ENCODE data around the gene SORCS1. TPM values are rescaled to one million over a fixed set of nuclear protein-coding genes. Genes with fewer than 3 reads are reported as not detected.

SORCS1 gene
- total RNA-seq, 1 experiment from 2014 or later, result 1.7 TPM

DNA sequence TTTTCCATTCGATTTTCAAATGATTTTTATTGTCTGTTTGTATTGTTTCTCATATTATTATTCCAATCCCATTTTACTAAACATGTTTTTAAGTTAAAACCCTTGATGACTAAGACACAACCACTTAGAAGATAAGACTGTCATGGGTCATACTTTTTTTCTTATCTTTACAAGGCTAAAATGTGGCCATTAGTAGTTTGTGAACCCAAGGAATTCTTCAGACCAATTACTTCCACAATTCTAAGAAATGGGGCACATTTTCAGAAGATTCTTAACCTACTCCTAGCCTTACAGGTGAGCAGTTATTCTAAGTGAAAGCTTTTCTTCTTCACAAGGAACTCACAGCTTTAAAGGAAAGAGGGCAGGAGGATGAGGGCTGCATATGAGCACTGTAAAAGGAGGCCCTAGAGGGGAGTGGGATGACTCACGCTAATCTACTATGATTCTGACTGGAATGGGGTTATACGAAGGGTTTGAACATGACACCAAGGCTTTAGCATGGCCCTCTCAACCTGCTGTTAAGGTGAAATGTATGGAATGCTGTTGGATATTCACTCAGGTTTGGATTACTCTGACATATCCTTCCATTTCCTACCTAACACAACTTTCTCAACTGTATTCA lies 81.0 kb downstream of the SORCS1 start:
- Histone ChIP-seq H2BK20ac (ENCODE audit: low read depth, low read length, poor library complexity, severe bottlenecking) (no peak overlapping the region), H4K91ac (ENCODE audit: insufficient read length, low read depth, low read length) (no peak overlapping the region), H4K20me1 (ENCODE audit: control insufficient read depth, insufficient read depth, insufficient read length) (no peaks in the 10 kb centered on the region), H3K79me1 (ENCODE audit: insufficient read depth, low read depth, low read length, poor library complexity, severe bottlenecking) (no peaks in the 10 kb centered on the region), H2AK5ac (ENCODE audit: insufficient read length, low read length) (no peak overlapping the region), H2BK5ac (ENCODE audit: insufficient read length, low read length) (no peak overlapping the region), H4K8ac (replicated peaks; ENCODE audit: insufficient read length, low read depth, low read length) (no peak overlapping the region), H3K23me2 (ENCODE audit: insufficient read length, low read depth, low read length, poor library complexity, severe bottlenecking) (no peaks in the 10 kb centered on the region), H3K27me3 (ENCODE audit: insufficient read depth, low read length) (no peaks in the 10 kb centered on the region), H3K4me2 (ENCODE audit: insufficient read depth, insufficient read length, low read length) (no peak overlapping the region), H4K5ac (ENCODE audit: insufficient read length, low read depth, low read length) (no peak overlapping the region), H3K4me1 (ENCODE audit: insufficient read depth, low read length) (no peaks in the 10 kb centered on the region; the same call in 1 of the 2 replicates), H3K23ac (ENCODE audit: insufficient read length, low read depth, low read length) (no peak overlapping the region), H3K27ac (ENCODE audit: insufficient read length, low read depth, low read length) (no peak overlapping the region), H3K79me2 (ENCODE audit: insufficient read depth, low read length) (no peaks in the 10 kb centered on the region), H3K18ac (ENCODE audit: insufficient read length, low read depth, low read length) (no peak overlapping the region), H3K14ac (ENCODE audit: insufficient read depth, low read length) (no peak overlapping the region), H3K4ac (ENCODE audit: low read depth, low read length) (no peak overlapping the region), H2AFZ (ENCODE audit: low read length) (no peak overlapping the region), H3K9ac (ENCODE audit: extremely low read depth, insufficient read length, low read length) (no peak overlapping the region), H2BK120ac (ENCODE audit: low read depth, low read length, poor library complexity, severe bottlenecking) (no peak overlapping the region), H3T11ph (ENCODE audit: low read length) (no peak overlapping the region), H2BK15ac (ENCODE audit: low read depth, low read length) (no peak overlapping the region), H3K9me3 (ENCODE audit: control insufficient read depth, low read depth, low read length) (no peaks in the 10 kb centered on the region), H2BK12ac (ENCODE audit: insufficient read length, low read depth, low read length) (no peak overlapping the region), H3K56ac (ENCODE audit: insufficient read length, low read depth, low read length) (no peak overlapping the region)
- peaks cover 0 to 1% (median 0%) of the 10 kb centered on the region in 3 experiments; a peak in 1 of 7 replicates for H3K36me3 Mint-ChIP-seq (ENCODE audit: insufficient read depth in 1 of 3, low read depth in 3 of 3)
- no CpG with 5 or more reads among the region's 3 CpGs for WGBS (ENCODE audit: extremely low coverage, insufficient read length, low lambda C conversion rate)
- H3K4me1 Mint-ChIP-seq, result peaks cover 6 to 10% of the 10 kb centered on the region in 2 experiments; a peak in 3 of 4 replicates
- no peaks in the 10 kb centered on the region for H3K27me3 Mint-ChIP-seq (ENCODE audit: low read depth)
- TF ChIP-seq, protein P1, sequence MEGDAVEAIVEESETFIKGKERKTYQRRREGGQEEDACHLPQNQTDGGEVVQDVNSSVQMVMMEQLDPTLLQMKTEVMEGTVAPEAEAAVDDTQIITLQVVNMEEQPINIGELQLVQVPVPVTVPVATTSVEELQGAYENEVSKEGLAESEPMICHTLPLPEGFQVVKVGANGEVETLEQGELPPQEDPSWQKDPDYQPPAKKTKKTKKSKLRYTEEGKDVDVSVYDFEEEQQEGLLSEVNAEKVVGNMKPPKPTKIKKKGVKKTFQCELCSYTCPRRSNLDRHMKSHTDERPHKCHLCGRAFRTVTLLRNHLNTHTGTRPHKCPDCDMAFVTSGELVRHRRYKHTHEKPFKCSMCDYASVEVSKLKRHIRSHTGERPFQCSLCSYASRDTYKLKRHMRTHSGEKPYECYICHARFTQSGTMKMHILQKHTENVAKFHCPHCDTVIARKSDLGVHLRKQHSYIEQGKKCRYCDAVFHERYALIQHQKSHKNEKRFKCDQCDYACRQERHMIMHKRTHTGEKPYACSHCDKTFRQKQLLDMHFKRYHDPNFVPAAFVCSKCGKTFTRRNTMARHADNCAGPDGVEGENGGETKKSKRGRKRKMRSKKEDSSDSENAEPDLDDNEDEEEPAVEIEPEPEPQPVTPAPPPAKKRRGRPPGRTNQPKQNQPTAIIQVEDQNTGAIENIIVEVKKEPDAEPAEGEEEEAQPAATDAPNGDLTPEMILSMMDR (conservative IDR thresholded peaks at IDR 0.05), result no peak
- H3K9me3 Mint-ChIP-seq, result no peaks in the 10 kb centered on the region
- H3K4me3 Mint-ChIP-seq, result no peak overlapping the region
- no peak for DNase-seq
- H3K27ac Mint-ChIP-seq, result no peak overlapping the region

All from H9 (cell line).